ENCODE data around the gene ARID4B.

ARID4B gene

DNA sequence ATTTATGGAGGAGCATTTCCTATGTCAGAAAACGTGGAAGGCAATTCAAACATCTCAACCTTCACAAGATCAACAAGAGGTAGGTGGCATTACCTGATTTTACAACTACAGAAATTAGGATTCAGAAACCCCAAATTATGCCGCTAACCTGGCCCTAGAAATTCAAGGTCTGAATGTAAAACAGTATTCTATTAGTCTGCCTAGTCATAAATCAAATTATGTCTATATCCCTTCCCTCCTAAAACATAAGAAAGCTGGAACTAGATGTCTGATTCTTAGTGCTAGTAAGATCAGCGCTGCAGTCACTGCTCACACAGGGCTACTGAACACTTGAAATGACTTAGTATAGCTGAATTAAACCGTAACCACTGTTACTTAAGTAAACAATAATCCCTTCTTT, 200.8 kb downstream of the ARID4B start:
- DNase-seq (ENCODE audit: low read depth): no peak

DNA sequence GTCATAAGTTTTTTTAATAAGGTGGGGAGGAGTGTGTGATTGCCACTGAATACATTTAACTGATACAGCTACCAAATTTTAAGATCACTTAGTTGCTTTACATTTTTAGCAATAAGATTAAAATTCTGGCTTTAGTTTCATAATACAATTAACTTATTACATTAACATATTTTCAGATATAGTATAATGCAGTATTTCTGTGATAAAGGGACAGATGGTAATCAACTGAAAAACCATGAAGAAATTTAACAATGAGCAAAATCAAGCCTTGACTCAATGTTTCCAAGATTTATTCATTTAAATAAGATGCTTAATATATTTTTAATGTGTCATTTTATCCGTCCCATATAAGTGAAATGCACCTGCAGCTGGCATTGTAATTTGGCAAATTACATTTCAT, 203.3 kb downstream of the ARID4B start:
- DNase-seq (ENCODE audit: low read depth): no peak

DNA sequence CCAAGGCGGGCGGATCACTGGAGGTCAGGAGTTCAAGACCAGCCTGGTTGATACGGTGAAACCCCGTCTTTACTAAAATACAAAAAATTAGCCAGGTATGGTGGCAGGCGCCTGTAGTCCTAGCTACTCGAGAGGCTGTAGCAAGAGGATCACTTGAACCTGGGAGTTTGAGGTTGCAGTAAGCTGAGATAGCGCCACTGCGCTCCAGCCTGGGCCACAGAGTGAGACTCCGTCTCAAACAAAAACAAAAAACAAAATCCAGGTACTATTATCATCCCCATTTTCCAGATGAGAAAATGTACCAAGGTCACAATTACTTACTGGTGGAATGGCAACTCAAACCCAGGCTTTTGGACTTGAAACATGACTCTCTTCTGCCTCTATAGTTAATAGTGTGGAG, 203.9 kb downstream of the ARID4B start:
- DNase-seq (ENCODE audit: low read depth): no peak

DNA sequence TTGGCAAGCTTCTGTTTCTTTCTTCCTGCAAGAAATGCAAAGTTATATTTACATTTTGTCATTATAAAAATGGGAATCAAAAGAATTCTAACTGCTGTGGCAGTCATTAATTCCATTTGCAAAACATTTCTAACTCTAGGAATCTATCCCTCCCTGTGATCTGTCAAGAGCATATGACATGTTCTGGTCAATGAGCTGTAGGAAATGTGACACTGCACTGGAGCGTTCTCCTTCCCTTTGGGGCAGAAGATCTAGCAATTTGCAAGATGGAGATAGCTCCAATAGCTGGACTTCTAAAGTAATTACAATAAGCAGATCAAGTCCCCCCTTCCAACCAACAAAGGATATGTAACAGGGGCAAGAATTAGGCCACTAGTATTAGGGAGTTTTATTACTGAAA, 205.6 kb downstream of the ARID4B start:
- no peak for DNase-seq (ENCODE audit: low read depth)

Data from ELR (cell line).